HEK293 (cell line): ENCODE data around the gene KIAA1755.
A peak's percentile ranks its signal among the peaks of the same experiment; 100 is the strongest.

Source experiments
- BCL6B ChIP-seq: fragments of 450-650 bp; formaldehyde crosslinking; IDR thresholded peaks from 2 replicates; pipeline ENCODE4 v1.5.1; 2017; ENCODE audit warnings: missing biosample characterization, missing genetic modification characterization
- KLF8 ChIP-seq: fragments of 450-650 bp; formaldehyde crosslinking; IDR thresholded peaks from 2 replicates; pipeline ENCODE4 v1.5.1; 2016; ENCODE audit warnings: missing biosample characterization, missing genetic modification characterization
- PRDM10 ChIP-seq: fragments of 450-650 bp; formaldehyde crosslinking; IDR thresholded peaks from 2 replicates; pipeline ENCODE4 v1.5.1; 2016; ENCODE audit warnings: missing biosample characterization, missing genetic modification characterization
- ZBTB7A ChIP-seq: fragments of 450-650 bp; formaldehyde crosslinking; IDR thresholded peaks from 2 replicates; pipeline ENCODE4 v1.5.1; 2016; ENCODE audit warnings: low read depth, missing biosample characterization, missing genetic modification characterization
- ZFHX2 ChIP-seq: fragments of 450-650 bp; formaldehyde crosslinking; conservative IDR thresholded peaks from 2 replicates; pipeline ENCODE4 v1.5.1; 2016; ENCODE audit warnings: missing biosample characterization, missing genetic modification characterization
- ZNF10 ChIP-seq: fragments of 450-650 bp; formaldehyde crosslinking; IDR thresholded peaks from 2 replicates; pipeline ENCODE4 v1.5.1; 2017; ENCODE audit warnings: missing biosample characterization, missing genetic modification characterization
- ZNF114 ChIP-seq: fragments of 450-650 bp; formaldehyde crosslinking; IDR thresholded peaks from 2 replicates; pipeline ENCODE4 v1.5.0; 2017; ENCODE audit warnings: missing biosample characterization, missing genetic modification characterization
- ZNF16 ChIP-seq: fragments of 450-650 bp; formaldehyde crosslinking; IDR thresholded peaks from 2 replicates; pipeline ENCODE4 v1.5.1; 2016; ENCODE audit warnings: low read depth, missing biosample characterization, missing genetic modification characterization
- ZNF202 ChIP-seq: fragments of 450-650 bp; formaldehyde crosslinking; IDR thresholded peaks from 2 replicates; pipeline ENCODE4 v1.5.1; 2016; ENCODE audit warnings: missing biosample characterization, missing genetic modification characterization, borderline replicate concordance
- ZNF24 ChIP-seq: fragments of 450-650 bp; formaldehyde crosslinking; IDR thresholded peaks from 2 replicates; pipeline ENCODE4 v1.5.1; 2016; ENCODE audit warnings: missing biosample characterization, missing genetic modification characterization
- ZNF354C ChIP-seq: fragments of 450-650 bp; formaldehyde crosslinking; IDR thresholded peaks from 2 replicates; pipeline ENCODE4 v1.5.1; 2016; ENCODE audit warnings: missing biosample characterization, missing genetic modification characterization, low read depth, borderline replicate concordance
- ZNF394 ChIP-seq: fragments of 450-650 bp; formaldehyde crosslinking; IDR thresholded peaks from 2 replicates; pipeline ENCODE4 v1.5.1; 2016; ENCODE audit warnings: missing biosample characterization, missing genetic modification characterization, mild to moderate bottlenecking, moderate library complexity, borderline replicate concordance
- ZNF549 ChIP-seq: fragments of 450-650 bp; IDR thresholded peaks from 2 replicates; pipeline ENCODE4 v1.5.1; 2018; ENCODE audit warnings: missing biosample characterization, missing genetic modification characterization, mild to moderate bottlenecking, inconsistent platforms, moderate library complexity
- ZNF558 ChIP-seq: fragments of 450-650 bp; formaldehyde crosslinking; IDR thresholded peaks from 2 replicates; pipeline ENCODE4 v1.5.1; 2016; ENCODE audit warnings: missing biosample characterization, missing genetic modification characterization
- ZNF585B ChIP-seq: fragments of 450-650 bp; formaldehyde crosslinking; IDR thresholded peaks from 2 replicates; pipeline ENCODE4 v1.5.1; 2016; ENCODE audit warnings: missing biosample characterization, missing genetic modification characterization
- ZNF600 ChIP-seq: fragments of 450-650 bp; formaldehyde crosslinking; IDR thresholded peaks from 2 replicates; pipeline ENCODE4 v1.5.1; 2016; ENCODE audit warnings: missing biosample characterization, missing genetic modification characterization
- ZNF843 ChIP-seq: fragments of 450-650 bp; formaldehyde crosslinking; IDR thresholded peaks from 2 replicates; pipeline ENCODE4 v1.5.1; 2016; ENCODE audit warnings: missing biosample characterization, missing genetic modification characterization
- ZSCAN23 ChIP-seq: fragments of 450-650 bp; formaldehyde crosslinking; IDR thresholded peaks from 2 replicates; pipeline ENCODE4 v1.5.1; 2016; ENCODE audit warnings: missing biosample characterization, missing genetic modification characterization
- ZSCAN5A ChIP-seq: fragments of 450-650 bp; formaldehyde crosslinking; IDR thresholded peaks from 2 replicates; pipeline ENCODE4 v1.5.1; 2016; ENCODE audit warnings: missing biosample characterization, missing genetic modification characterization
- TF ChIP-seq, protein P1 (sequence below): fragments of 450-650 bp; formaldehyde crosslinking; IDR thresholded peaks from 2 replicates; pipeline ENCODE4 v1.5.1; 2016; ENCODE audit warnings: missing biosample characterization, missing genetic modification characterization
- TF ChIP-seq, protein P2 (sequence below): fragments of 450-650 bp; formaldehyde crosslinking; IDR thresholded peaks from 2 replicates; pipeline ENCODE4 v1.5.1; 2017; ENCODE audit warnings: missing biosample characterization, missing genetic modification characterization
- TF ChIP-seq, protein P3 (sequence below): fragments of 450-650 bp; formaldehyde crosslinking; IDR thresholded peaks from 2 replicates; pipeline ENCODE4 v1.5.1; 2016; ENCODE audit warnings: missing biosample characterization, missing genetic modification characterization
- TF ChIP-seq, protein P4 (sequence below): fragments of 450-650 bp; formaldehyde crosslinking; IDR thresholded peaks from 2 replicates; pipeline ENCODE4 v1.5.1; 2016; ENCODE audit warnings: missing biosample characterization, missing genetic modification characterization

KIAA1755 gene

GRCh38 chr20:38270869-38271605, 10.5 kb upstream of the KIAA1755 start (continued):
- TF ChIP-seq, protein P1, sequence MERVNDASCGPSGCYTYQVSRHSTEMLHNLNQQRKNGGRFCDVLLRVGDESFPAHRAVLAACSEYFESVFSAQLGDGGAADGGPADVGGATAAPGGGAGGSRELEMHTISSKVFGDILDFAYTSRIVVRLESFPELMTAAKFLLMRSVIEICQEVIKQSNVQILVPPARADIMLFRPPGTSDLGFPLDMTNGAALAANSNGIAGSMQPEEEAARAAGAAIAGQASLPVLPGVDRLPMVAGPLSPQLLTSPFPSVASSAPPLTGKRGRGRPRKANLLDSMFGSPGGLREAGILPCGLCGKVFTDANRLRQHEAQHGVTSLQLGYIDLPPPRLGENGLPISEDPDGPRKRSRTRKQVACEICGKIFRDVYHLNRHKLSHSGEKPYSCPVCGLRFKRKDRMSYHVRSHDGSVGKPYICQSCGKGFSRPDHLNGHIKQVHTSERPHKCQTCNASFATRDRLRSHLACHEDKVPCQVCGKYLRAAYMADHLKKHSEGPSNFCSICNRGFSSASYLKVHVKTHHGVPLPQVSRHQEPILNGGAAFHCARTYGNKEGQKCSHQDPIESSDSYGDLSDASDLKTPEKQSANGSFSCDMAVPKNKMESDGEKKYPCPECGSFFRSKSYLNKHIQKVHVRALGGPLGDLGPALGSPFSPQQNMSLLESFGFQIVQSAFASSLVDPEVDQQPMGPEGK (tag by site-specific recombination) = no peak
- TF ChIP-seq, protein P2, sequence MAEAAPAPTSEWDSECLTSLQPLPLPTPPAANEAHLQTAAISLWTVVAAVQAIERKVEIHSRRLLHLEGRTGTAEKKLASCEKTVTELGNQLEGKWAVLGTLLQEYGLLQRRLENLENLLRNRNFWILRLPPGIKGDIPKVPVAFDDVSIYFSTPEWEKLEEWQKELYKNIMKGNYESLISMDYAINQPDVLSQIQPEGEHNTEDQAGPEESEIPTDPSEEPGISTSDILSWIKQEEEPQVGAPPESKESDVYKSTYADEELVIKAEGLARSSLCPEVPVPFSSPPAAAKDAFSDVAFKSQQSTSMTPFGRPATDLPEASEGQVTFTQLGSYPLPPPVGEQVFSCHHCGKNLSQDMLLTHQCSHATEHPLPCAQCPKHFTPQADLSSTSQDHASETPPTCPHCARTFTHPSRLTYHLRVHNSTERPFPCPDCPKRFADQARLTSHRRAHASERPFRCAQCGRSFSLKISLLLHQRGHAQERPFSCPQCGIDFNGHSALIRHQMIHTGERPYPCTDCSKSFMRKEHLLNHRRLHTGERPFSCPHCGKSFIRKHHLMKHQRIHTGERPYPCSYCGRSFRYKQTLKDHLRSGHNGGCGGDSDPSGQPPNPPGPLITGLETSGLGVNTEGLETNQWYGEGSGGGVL (tag by site-specific recombination) = peak; percentile 49; the same call in 1 of the 2 replicates
- no peak for TF ChIP-seq ZSCAN23 (tag by site-specific recombination)
- TF ChIP-seq ZSCAN5A (tag by site-specific recombination) = no peak
- no peak for TF ChIP-seq ZNF16 (tag by site-specific recombination)
- TF ChIP-seq ZNF24 (tag by site-specific recombination) = no peak
- TF ChIP-seq ZNF114 (tag by site-specific recombination) = no peak
- TF ChIP-seq ZNF549 (tag by site-specific recombination) = no peak
- peak; percentile 31; the same call in 1 of the 2 replicates for TF ChIP-seq ZNF394 (tag by site-specific recombination)
- no peak for TF ChIP-seq BCL6B (tag by site-specific recombination)
- TF ChIP-seq ZNF10 (tag by site-specific recombination) = peak; percentile 99
- peak; percentile 18; the same call in 1 of the 2 replicates for TF ChIP-seq ZFHX2 (tag by site-specific recombination)
- peak; percentile 19; the same call in 1 of the 2 replicates for TF ChIP-seq KLF8 (tag by site-specific recombination)
- TF ChIP-seq ZNF585B (tag by site-specific recombination) = no peak
- no peak for TF ChIP-seq ZNF354C (tag by site-specific recombination)
- TF ChIP-seq ZNF843 (tag by site-specific recombination) = no peak
- TF ChIP-seq ZBTB7A (tag by site-specific recombination) = no peak
- TF ChIP-seq ZNF600 (tag by site-specific recombination) = peak; percentile 45; the same call in 1 of the 2 replicates
- TF ChIP-seq ZNF202 (tag by site-specific recombination) = no peak
- TF ChIP-seq, protein P3, sequence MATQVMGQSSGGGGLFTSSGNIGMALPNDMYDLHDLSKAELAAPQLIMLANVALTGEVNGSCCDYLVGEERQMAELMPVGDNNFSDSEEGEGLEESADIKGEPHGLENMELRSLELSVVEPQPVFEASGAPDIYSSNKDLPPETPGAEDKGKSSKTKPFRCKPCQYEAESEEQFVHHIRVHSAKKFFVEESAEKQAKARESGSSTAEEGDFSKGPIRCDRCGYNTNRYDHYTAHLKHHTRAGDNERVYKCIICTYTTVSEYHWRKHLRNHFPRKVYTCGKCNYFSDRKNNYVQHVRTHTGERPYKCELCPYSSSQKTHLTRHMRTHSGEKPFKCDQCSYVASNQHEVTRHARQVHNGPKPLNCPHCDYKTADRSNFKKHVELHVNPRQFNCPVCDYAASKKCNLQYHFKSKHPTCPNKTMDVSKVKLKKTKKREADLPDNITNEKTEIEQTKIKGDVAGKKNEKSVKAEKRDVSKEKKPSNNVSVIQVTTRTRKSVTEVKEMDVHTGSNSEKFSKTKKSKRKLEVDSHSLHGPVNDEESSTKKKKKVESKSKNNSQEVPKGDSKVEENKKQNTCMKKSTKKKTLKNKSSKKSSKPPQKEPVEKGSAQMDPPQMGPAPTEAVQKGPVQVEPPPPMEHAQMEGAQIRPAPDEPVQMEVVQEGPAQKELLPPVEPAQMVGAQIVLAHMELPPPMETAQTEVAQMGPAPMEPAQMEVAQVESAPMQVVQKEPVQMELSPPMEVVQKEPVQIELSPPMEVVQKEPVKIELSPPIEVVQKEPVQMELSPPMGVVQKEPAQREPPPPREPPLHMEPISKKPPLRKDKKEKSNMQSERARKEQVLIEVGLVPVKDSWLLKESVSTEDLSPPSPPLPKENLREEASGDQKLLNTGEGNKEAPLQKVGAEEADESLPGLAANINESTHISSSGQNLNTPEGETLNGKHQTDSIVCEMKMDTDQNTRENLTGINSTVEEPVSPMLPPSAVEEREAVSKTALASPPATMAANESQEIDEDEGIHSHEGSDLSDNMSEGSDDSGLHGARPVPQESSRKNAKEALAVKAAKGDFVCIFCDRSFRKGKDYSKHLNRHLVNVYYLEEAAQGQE (tag by site-specific recombination) = 0 out of 2 replicates have a peak, but pooled peaks have one; percentile 32
- 0 out of 2 replicates have a peak, but pooled peaks have one; percentile 44 for TF ChIP-seq ZNF558 (tag by site-specific recombination)
- TF ChIP-seq, protein P4, sequence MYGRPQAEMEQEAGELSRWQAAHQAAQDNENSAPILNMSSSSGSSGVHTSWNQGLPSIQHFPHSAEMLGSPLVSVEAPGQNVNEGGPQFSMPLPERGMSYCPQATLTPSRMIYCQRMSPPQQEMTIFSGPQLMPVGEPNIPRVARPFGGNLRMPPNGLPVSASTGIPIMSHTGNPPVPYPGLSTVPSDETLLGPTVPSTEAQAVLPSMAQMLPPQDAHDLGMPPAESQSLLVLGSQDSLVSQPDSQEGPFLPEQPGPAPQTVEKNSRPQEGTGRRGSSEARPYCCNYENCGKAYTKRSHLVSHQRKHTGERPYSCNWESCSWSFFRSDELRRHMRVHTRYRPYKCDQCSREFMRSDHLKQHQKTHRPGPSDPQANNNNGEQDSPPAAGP = peak; percentile 75; the same call in 1 of the 2 replicates
- peak; percentile 90 for TF ChIP-seq PRDM10 (tag by site-specific recombination)
